Astrocyte (in vitro differentiated cells and primary cell): ENCODE results near the gene RNF166. TPM values are rescaled to one million over a fixed set of nuclear protein-coding genes. Genes with fewer than 3 reads are reported as not detected.
A peak's percentile ranks its signal among the peaks of the same experiment; 100 is the strongest.

Source experiments
- DNase-seq: peaks from one replicate; pipeline ENCODE4 v3.0.0-alpha.2; 2010; ENCODE audit warnings: low read depth
- FAIRE-seq: peaks from 2 replicates; lab custom pipeline; 2011; peaks lifted over from hg19 to GRCh38; lab: Jason Lieb, UNC
- H2AFZ ChIP-seq: 2 replicates; pipeline ENCODE4 v1.6.0; 2012; ENCODE audit warnings: low read depth, low read length, inconsistent platforms
- H3K27ac ChIP-seq: 2 replicates; pipeline ENCODE4 v1.5.1; 2011; ENCODE audit warnings: low read depth, low read length, inconsistent platforms
- H3K27me3 ChIP-seq: 2 replicates; pipeline ENCODE4 v1.6.0; 2011; ENCODE audit warnings: low read length, inconsistent platforms; ENCODE audit not compliant: insufficient read depth
- H3K36me3 ChIP-seq: 2 replicates; pipeline ENCODE4 v1.5.1; 2011; ENCODE audit warnings: low read length, inconsistent platforms; ENCODE audit not compliant: insufficient read depth
- H3K4me1 ChIP-seq: 2 replicates; pipeline ENCODE4 v1.5.1; 2011; ENCODE audit warnings: low read length, inconsistent platforms; ENCODE audit not compliant: insufficient read depth
- H3K4me2 ChIP-seq: 2 replicates; pipeline ENCODE4 v1.6.0; 2012; ENCODE audit warnings: low read length, inconsistent platforms
- H3K4me3 ChIP-seq: 2 replicates; pipeline ENCODE4 v1.5.1; 2011; ENCODE audit warnings: low read depth, mild to moderate bottlenecking, low read length, inconsistent platforms; ENCODE audit not compliant: insufficient read depth
- H3K79me2 ChIP-seq: 2 replicates; pipeline ENCODE4 v1.6.0; 2012; ENCODE audit warnings: mild to moderate bottlenecking, low read length, inconsistent platforms; ENCODE audit not compliant: insufficient read depth
- H3K9ac ChIP-seq: 2 replicates; pipeline ENCODE4 v1.6.0; 2012; ENCODE audit warnings: mild to moderate bottlenecking, low read length, inconsistent platforms
- H3K9me3 ChIP-seq: 2 replicates; pipeline ENCODE4 v1.5.1; 2012; ENCODE audit warnings: low read depth, mild to moderate bottlenecking, low read length, inconsistent platforms; ENCODE audit not compliant: insufficient read depth
- H4K20me1 ChIP-seq: 2 replicates; pipeline ENCODE4 v1.6.0; 2012; ENCODE audit warnings: low read length, inconsistent platforms; ENCODE audit not compliant: insufficient read depth
- H3K27ac Mint-ChIP-seq: one replicate; pipeline ENCODE4 v1.8.0; 2021; ENCODE audit warnings: mild to moderate bottlenecking, mixed read lengths; ENCODE audit not compliant: unreplicated experiment
- H3K27me3 Mint-ChIP-seq: one replicate; pipeline ENCODE4 v1.8.0; 2021; ENCODE audit warnings: low read depth, mixed read lengths; ENCODE audit not compliant: unreplicated experiment
- H3K36me3 Mint-ChIP-seq: one replicate; pipeline ENCODE4 v1.8.0; 2021; ENCODE audit warnings: low read depth, mixed read lengths; ENCODE audit not compliant: unreplicated experiment
- H3K4me1 Mint-ChIP-seq: one replicate; pipeline ENCODE4 v1.8.0; 2021; ENCODE audit warnings: low read depth, mixed read lengths; ENCODE audit not compliant: unreplicated experiment
- H3K4me3 Mint-ChIP-seq: one replicate; pipeline ENCODE4 v1.8.0; 2021; ENCODE audit warnings: mild to moderate bottlenecking, moderate library complexity, mixed read lengths; ENCODE audit not compliant: unreplicated experiment
- H3K9me3 Mint-ChIP-seq: one replicate; pipeline ENCODE4 v1.8.0; 2021; ENCODE audit warnings: mild to moderate bottlenecking, mixed read lengths; ENCODE audit not compliant: unreplicated experiment
- CTCF ChIP-seq: IDR thresholded peaks from 2 replicates; pipeline ENCODE4 v1.5.1; 2011; ENCODE audit warnings: low read depth, mild to moderate bottlenecking, inconsistent platforms, low read length, moderate library complexity; ENCODE audit not compliant: insufficient read depth
- EZH2 ChIP-seq: IDR thresholded peaks from 2 replicates; pipeline ENCODE4 v1.6.1; 2012; ENCODE audit warnings: mild to moderate bottlenecking, low read length, inconsistent platforms; ENCODE audit not compliant: insufficient read depth
- total RNA-seq: library from RNA; stranded (reverse); gene quantifications from 2 replicates; pipeline ENCODE4 v1.2.1, GENCODE V29; 2021

The RNF166 gene
- total RNA-seq, 1 donor from 2014 or later, result 15.4 TPM

GRCh38 chr16:88705076-88705684 lies 1.0 kb downstream of the RNF166 start:
- H3K9me3 ChIP-seq, result no peaks in the 10 kb centered on the region
- Mint-ChIP-seq H3K4me3 (peak overlapping the region; percentile 92), H3K27ac (peak overlapping the region; percentile 83), H3K27me3 (no peaks in the 10 kb centered on the region), H3K4me1 (peaks cover 16% of the 10 kb centered on the region), H3K9me3 (no peaks in the 10 kb centered on the region), H3K36me3 (no peaks in the 10 kb centered on the region)
- H4K20me1 ChIP-seq, result peaks cover 49% of the 10 kb centered on the region
- DNase-seq (peak; percentile 26), FAIRE-seq (no peak)
- H3K36me3 ChIP-seq, result peaks cover 3% of the 10 kb centered on the region
- peak overlapping the region; percentile 96 for H3K4me2 ChIP-seq
- no peak for TF ChIP-seq CTCF
- no peak for TF ChIP-seq EZH2
- peaks cover 88% of the 10 kb centered on the region for H3K79me2 ChIP-seq
- H2AFZ ChIP-seq, result peak overlapping the region; percentile 9
- no peaks in the 10 kb centered on the region for H3K27me3 ChIP-seq
- H3K27ac ChIP-seq, result peak overlapping the region; percentile 14
- H3K4me1 ChIP-seq, result peaks cover 38% of the 10 kb centered on the region
- H3K4me3 ChIP-seq, result peak overlapping the region; percentile 88
- peak overlapping the region; percentile 89 for H3K9ac ChIP-seq

- H3K27ac ChIP-seq, result no peak overlapping the region
- no peak for DNase-seq
- no peaks in the 10 kb centered on the region for H3K27me3 ChIP-seq
- Mint-ChIP-seq H3K4me1 (peaks cover 17% of the 10 kb centered on the region), H3K27ac (no peak overlapping the region), H3K9me3 (no peaks in the 10 kb centered on the region), H3K4me3 (peak overlapping the region; percentile 36), H3K36me3 (peaks cover 5% of the 10 kb centered on the region), H3K27me3 (no peaks in the 10 kb centered on the region)
- no peak for FAIRE-seq
- H2AFZ ChIP-seq, result no peak overlapping the region
- peaks cover 75% of the 10 kb centered on the region for H3K79me2 ChIP-seq
- H3K36me3 ChIP-seq, result peaks cover 3% of the 10 kb centered on the region
- H4K20me1 ChIP-seq, result peaks cover 35% of the 10 kb centered on the region
- peaks cover 38% of the 10 kb centered on the region for H3K4me1 ChIP-seq
- H3K4me3 ChIP-seq, result no peak overlapping the region
- no peak overlapping the region for H3K9ac ChIP-seq
- TF ChIP-seq EZH2, result no peak
- H3K4me2 ChIP-seq, result peak overlapping the region; percentile 44
- H3K9me3 ChIP-seq, result no peaks in the 10 kb centered on the region
These were observed 2.5 kb downstream of the RNF166 start for GRCh38 chr16:88703486-88704309.

- Mint-ChIP-seq H3K27me3 (no peaks in the 10 kb centered on the region), H3K27ac (no peak overlapping the region), H3K9me3 (no peaks in the 10 kb centered on the region), H3K36me3 (peaks cover 5% of the 10 kb centered on the region), H3K4me3 (peak overlapping the region; percentile 64), H3K4me1 (peaks cover 15% of the 10 kb centered on the region)
- TF ChIP-seq EZH2 (no peak), CTCF (no peak)
- H3K36me3 ChIP-seq, result no peaks in the 10 kb centered on the region
- peaks cover 38% of the 10 kb centered on the region for H3K4me1 ChIP-seq
- no peak overlapping the region for H3K4me2 ChIP-seq
- H3K79me2 ChIP-seq, result peaks cover 66% of the 10 kb centered on the region
- H2AFZ ChIP-seq, result no peak overlapping the region
- H3K27me3 ChIP-seq, result no peaks in the 10 kb centered on the region
- FAIRE-seq (no peak), DNase-seq (no peak)
- H3K9me3 ChIP-seq, result no peaks in the 10 kb centered on the region
- H3K4me3 ChIP-seq, result no peak overlapping the region
- peaks cover 24% of the 10 kb centered on the region for H4K20me1 ChIP-seq
- H3K27ac ChIP-seq, result no peak overlapping the region
- H3K9ac ChIP-seq, result no peak overlapping the region
These were observed 3.6 kb downstream of the RNF166 start for GRCh38 chr16:88702371-88703210.
